Measurements from ENCODE around the gene NSMCE4A.

GRCh38 chr10:122007415-122007814, 32.4 kb upstream of the NSMCE4A start:
- TF ChIP-seq, protein P1, sequence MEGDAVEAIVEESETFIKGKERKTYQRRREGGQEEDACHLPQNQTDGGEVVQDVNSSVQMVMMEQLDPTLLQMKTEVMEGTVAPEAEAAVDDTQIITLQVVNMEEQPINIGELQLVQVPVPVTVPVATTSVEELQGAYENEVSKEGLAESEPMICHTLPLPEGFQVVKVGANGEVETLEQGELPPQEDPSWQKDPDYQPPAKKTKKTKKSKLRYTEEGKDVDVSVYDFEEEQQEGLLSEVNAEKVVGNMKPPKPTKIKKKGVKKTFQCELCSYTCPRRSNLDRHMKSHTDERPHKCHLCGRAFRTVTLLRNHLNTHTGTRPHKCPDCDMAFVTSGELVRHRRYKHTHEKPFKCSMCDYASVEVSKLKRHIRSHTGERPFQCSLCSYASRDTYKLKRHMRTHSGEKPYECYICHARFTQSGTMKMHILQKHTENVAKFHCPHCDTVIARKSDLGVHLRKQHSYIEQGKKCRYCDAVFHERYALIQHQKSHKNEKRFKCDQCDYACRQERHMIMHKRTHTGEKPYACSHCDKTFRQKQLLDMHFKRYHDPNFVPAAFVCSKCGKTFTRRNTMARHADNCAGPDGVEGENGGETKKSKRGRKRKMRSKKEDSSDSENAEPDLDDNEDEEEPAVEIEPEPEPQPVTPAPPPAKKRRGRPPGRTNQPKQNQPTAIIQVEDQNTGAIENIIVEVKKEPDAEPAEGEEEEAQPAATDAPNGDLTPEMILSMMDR (IDR thresholded peaks at IDR 0.05) = no peak
- no peak for TF ChIP-seq POLR2A (IDR thresholded peaks at IDR 0.05)
